HG02678 (cell line): ENCODE measurements around the gene EPHA6.
"Not testable (repeated sequence)": the region's sequence is repeated elsewhere in the genome, so short reads cannot be mapped to it uniquely, and the experiment has no call there.

ENCODE experiments used
- ATAC-seq: cut with Tn5 transposase; IDR thresholded peaks from one replicate; pipeline ENCODE4 v1.9.1; 2021; ENCODE audit warnings: mild to moderate bottlenecking, moderate library complexity; ENCODE audit not compliant: unreplicated experiment

The EPHA6 gene

GRCh38 chr3:97409612-97410011 is 595.2 kb downstream of the EPHA6 start:
- no peak for ATAC-seq

- ATAC-seq: no peak
These were observed 607.2 kb downstream of the EPHA6 start for GRCh38 chr3:97421565-97421964.

GRCh38 chr3:97425002-97425401 is 610.6 kb downstream of the EPHA6 start:
- ATAC-seq: no peak

GRCh38 chr3:97430601-97431000 is 616.2 kb downstream of the EPHA6 start:
- ATAC-seq: no peak

- ATAC-seq: no peak
These were observed 618.5 kb downstream of the EPHA6 start for GRCh38 chr3:97432914-97433313.

GRCh38 chr3:97438131-97438530 is 623.7 kb downstream of the EPHA6 start:
- ATAC-seq: no peak

- ATAC-seq: no peak
These were observed 625.0 kb downstream of the EPHA6 start for GRCh38 chr3:97439373-97439772.

- ATAC-seq: no peak
These were observed 649.6 kb downstream of the EPHA6 start for GRCh38 chr3:97464035-97464434.

- no peak for ATAC-seq
These were observed 656.1 kb downstream of the EPHA6 start for GRCh38 chr3:97470481-97470880.

GRCh38 chr3:97479740-97480139 is 665.3 kb downstream of the EPHA6 start:
- no peak for ATAC-seq

- not testable (repeated sequence) for ATAC-seq
These were observed 666.4 kb downstream of the EPHA6 start for GRCh38 chr3:97480696-97481289.

GRCh38 chr3:97481416-97481815 is 667.0 kb downstream of the EPHA6 start:
- ATAC-seq: no peak

GRCh38 chr3:97485206-97485605 is 670.8 kb downstream of the EPHA6 start:
- no peak for ATAC-seq

GRCh38 chr3:97487587-97487986 is 673.2 kb downstream of the EPHA6 start:
- ATAC-seq: no peak

- ATAC-seq: no peak
These were observed 674.3 kb downstream of the EPHA6 start for GRCh38 chr3:97488741-97489140.

GRCh38 chr3:97495896-97496295 is 681.5 kb downstream of the EPHA6 start:
- no peak for ATAC-seq

GRCh38 chr3:97497138-97497537 is 682.7 kb downstream of the EPHA6 start:
- no peak for ATAC-seq

GRCh38 chr3:97504463-97504862 is 690.1 kb downstream of the EPHA6 start:
- no peak for ATAC-seq

GRCh38 chr3:97510795-97511194 is 696.4 kb downstream of the EPHA6 start:
- no peak for ATAC-seq

GRCh38 chr3:97515076-97515475 is 700.7 kb downstream of the EPHA6 start:
- ATAC-seq: no peak

GRCh38 chr3:97530691-97531090 is 716.3 kb downstream of the EPHA6 start:
- no peak for ATAC-seq

GRCh38 chr3:97547573-97547972 is 733.2 kb downstream of the EPHA6 start:
- ATAC-seq: not testable (repeated sequence)

- ATAC-seq: no peak
These were observed 736.0 kb downstream of the EPHA6 start for GRCh38 chr3:97550408-97550807.
